Suprapubic skin (tissue), 4 donors: ENCODE data around the gene PIGZ. TPM values are rescaled to one million over a fixed set of nuclear protein-coding genes. Genes with fewer than 3 reads are reported as not detected.
A peak's percentile ranks its signal among the peaks of the same experiment; 100 is the strongest.

ENCODE experiments used
- DNase-seq, 2 donors: peaks; one replicate each; pipeline ENCODE4 v3.0.0-alpha.2; 2019; ENCODE audit warnings: low spot score in 2 of 2
- H3K27ac ChIP-seq: fragments of 200-600 bp; sonication (generic); one replicate; pipeline ENCODE4 v1.5.1; 2019
- H3K27me3 ChIP-seq: fragments of 200-600 bp; sonication (generic); one replicate; pipeline ENCODE4 v1.5.1; 2019
- H3K36me3 ChIP-seq: fragments of 200-600 bp; sonication (generic); one replicate; pipeline ENCODE4 v1.5.1; 2019
- H3K4me1 ChIP-seq: fragments of 200-600 bp; sonication (generic); one replicate; pipeline ENCODE4 v1.5.1; 2019
- H3K4me3 ChIP-seq: fragments of 200-600 bp; sonication (generic); one replicate; pipeline ENCODE4 v1.5.1; 2019; ENCODE audit warnings: mild to moderate bottlenecking
- H3K9me3 ChIP-seq: fragments of 200-600 bp; sonication (generic); one replicate; pipeline ENCODE4 v1.5.1; 2019
- EP300 ChIP-seq: sonication (generic); formaldehyde crosslinking; IDR thresholded peaks from one replicate; pipeline ENCODE4 v1.6.1; 2017; ENCODE audit warnings: antibody characterized with exemption
- POLR2A ChIP-seq, 2 donors: fragments of 450-650 bp; IDR thresholded peaks; one replicate each; pipeline ENCODE4 v1.6.1; 2017; ENCODE audit warnings: antibody characterized with exemption in 2 of 2, mild to moderate bottlenecking in 2 of 2, moderate library complexity in 2 of 2
- POLR2AphosphoS5 ChIP-seq, 3 donors: sonication (generic); formaldehyde crosslinking; IDR thresholded peaks; one replicate each; pipeline ENCODE4 v1.6.1; 2017; ENCODE audit warnings: antibody characterized with exemption in 3 of 3
- WGBS: methylation state at CpG from one replicate; pipeline ENCODE4 v1.1.5; 2018; 5-methylcytosine and 5-hydroxymethylcytosine counted together
- total RNA-seq, 4 donors: library from RNA; depleted of rRNA; stranded (reverse); fragments of >200 nt; gene quantifications; one replicate each; pipeline ENCODE4 v1.1.0, GENCODE V29; 2016
- TF ChIP-seq, protein P1 (sequence below), 2 donors: fragments of 200-600 bp in 1 of 2; fragments of 450-650 bp in 1 of 2; sonication (generic) in 1 of 2; IDR thresholded peaks; one replicate each; pipeline ENCODE4 v1.5.1; 2016 to 2019; ENCODE audit warnings: antibody characterized with exemption in 2 of 2, mild to moderate bottlenecking in 1 of 2, moderate library complexity in 1 of 2

PIGZ gene
- total RNA-seq, 4 donors from 2014 or later = 11.0 to 17.4 (median 13.3) TPM

DNA sequence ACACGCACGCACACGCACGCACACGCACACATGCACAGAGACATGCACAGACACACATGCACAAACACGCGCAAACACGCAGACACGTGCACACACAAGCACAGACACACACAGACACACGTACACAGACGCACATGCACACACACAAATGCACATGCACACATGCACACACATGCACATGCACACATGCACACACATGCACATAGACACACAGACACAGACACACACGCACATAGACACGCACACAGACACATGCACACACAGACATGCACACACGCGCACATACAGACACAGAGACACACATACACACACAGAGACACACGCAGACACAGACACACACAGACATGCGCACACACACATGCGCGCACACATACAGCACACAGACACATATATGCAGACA, 26.4 kb upstream of the PIGZ start:
- no peaks in the 10 kb centered on the region for H3K27me3 ChIP-seq
- 90% methylated on average over 18 of the region's 19 CpGs for WGBS

DNA sequence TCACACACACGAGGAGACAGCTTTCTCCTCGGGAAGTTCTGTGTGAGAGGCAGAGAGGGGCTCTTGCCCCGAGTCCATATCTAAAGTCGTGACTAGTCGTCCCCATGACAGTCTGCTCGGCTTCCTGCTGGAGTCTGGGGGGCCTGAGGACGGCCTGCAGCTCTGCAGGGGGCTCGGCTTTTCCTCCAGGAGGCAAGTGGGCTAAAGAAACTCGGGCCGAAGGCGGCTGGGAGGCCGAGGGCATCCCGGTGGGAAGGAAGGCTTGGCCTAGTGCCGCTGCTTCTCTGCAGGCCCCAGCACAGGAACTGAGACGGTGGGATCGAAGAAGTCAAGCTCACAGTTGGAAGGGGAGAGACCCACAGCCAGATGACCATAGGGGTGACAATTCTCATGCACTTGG, 25.4 kb upstream of the PIGZ start:
- Histone ChIP-seq H3K4me3 (no peak overlapping the region), H3K27me3 (no peaks in the 10 kb centered on the region), H3K27ac (no peak overlapping the region), H3K4me1 (peaks cover 8% of the 10 kb centered on the region), H3K36me3 (no peaks in the 10 kb centered on the region), H3K9me3 (no peaks in the 10 kb centered on the region)
- 83% methylated on average over 13 of the region's 16 CpGs for WGBS
- TF ChIP-seq EP300 (no peak), POLR2AphosphoS5 (IDR thresholded peaks at IDR 0.05) (no peak), POLR2A (IDR thresholded peaks at IDR 0.05) (no peak)
- TF ChIP-seq, protein P1, sequence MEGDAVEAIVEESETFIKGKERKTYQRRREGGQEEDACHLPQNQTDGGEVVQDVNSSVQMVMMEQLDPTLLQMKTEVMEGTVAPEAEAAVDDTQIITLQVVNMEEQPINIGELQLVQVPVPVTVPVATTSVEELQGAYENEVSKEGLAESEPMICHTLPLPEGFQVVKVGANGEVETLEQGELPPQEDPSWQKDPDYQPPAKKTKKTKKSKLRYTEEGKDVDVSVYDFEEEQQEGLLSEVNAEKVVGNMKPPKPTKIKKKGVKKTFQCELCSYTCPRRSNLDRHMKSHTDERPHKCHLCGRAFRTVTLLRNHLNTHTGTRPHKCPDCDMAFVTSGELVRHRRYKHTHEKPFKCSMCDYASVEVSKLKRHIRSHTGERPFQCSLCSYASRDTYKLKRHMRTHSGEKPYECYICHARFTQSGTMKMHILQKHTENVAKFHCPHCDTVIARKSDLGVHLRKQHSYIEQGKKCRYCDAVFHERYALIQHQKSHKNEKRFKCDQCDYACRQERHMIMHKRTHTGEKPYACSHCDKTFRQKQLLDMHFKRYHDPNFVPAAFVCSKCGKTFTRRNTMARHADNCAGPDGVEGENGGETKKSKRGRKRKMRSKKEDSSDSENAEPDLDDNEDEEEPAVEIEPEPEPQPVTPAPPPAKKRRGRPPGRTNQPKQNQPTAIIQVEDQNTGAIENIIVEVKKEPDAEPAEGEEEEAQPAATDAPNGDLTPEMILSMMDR (IDR thresholded peaks at IDR 0.05) = no peak
- peak; percentile 39 to 41 for DNase-seq

More for the DNA sequence above, 26.4 kb upstream of the PIGZ start:
- Histone ChIP-seq H3K36me3 (no peaks in the 10 kb centered on the region), H3K4me3 (no peak overlapping the region), H3K27ac (no peak overlapping the region), H3K4me1 (peaks cover 8% of the 10 kb centered on the region), H3K9me3 (no peaks in the 10 kb centered on the region)
- DNase-seq = peak; percentile 32 to 35
- TF ChIP-seq POLR2AphosphoS5 (IDR thresholded peaks at IDR 0.05) (no peak), POLR2A (IDR thresholded peaks at IDR 0.05) (no peak), EP300 (no peak)
- TF ChIP-seq, protein P1 (IDR thresholded peaks at IDR 0.05) = no peak

DNA sequence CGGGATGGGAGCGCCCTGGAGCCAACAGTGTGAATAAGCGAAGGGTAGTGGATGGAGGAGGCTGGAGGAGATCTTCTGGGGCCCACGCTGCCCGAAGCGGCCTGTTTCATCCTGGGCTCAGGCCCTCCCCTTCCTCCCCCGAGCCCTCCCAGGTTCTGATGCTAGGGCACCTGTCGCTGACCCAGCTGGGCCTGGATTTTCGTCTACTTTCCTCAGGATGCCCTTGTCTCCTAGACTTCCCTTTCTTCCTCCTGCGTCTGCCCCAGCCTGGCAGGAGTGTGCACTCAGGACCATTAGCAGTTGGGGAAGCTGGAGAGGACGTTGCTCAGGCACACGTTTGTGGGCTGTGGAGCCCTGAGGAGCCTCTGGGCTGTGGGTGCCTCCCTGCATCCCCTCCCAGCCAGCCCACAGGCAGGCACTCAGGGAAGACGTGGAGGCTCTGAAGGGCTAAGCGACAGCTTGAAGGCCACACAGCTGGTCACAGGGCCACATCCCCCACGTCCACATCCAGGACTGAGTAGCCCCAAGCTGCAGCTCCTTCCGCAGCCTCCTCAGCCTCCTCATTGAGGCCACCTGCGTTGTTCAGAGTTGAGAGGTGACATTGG, 23.9 kb upstream of the PIGZ start:
- H3K27ac ChIP-seq = no peak overlapping the region
- TF ChIP-seq POLR2A (IDR thresholded peaks at IDR 0.05) (no peak), EP300 (no peak), POLR2AphosphoS5 (IDR thresholded peaks at IDR 0.05) (no peak)
- TF ChIP-seq, protein P1 (IDR thresholded peaks at IDR 0.05) = no peak
- peaks cover 8% of the 10 kb centered on the region for H3K4me1 ChIP-seq
- WGBS = 85% methylated on average over 13 of the region's 17 CpGs
- H3K27me3 ChIP-seq = no peaks in the 10 kb centered on the region
- no peaks in the 10 kb centered on the region for H3K36me3 ChIP-seq
- H3K4me3 ChIP-seq = no peak overlapping the region
- peak; percentile 16 to 65 for DNase-seq
- H3K9me3 ChIP-seq = no peaks in the 10 kb centered on the region

DNA sequence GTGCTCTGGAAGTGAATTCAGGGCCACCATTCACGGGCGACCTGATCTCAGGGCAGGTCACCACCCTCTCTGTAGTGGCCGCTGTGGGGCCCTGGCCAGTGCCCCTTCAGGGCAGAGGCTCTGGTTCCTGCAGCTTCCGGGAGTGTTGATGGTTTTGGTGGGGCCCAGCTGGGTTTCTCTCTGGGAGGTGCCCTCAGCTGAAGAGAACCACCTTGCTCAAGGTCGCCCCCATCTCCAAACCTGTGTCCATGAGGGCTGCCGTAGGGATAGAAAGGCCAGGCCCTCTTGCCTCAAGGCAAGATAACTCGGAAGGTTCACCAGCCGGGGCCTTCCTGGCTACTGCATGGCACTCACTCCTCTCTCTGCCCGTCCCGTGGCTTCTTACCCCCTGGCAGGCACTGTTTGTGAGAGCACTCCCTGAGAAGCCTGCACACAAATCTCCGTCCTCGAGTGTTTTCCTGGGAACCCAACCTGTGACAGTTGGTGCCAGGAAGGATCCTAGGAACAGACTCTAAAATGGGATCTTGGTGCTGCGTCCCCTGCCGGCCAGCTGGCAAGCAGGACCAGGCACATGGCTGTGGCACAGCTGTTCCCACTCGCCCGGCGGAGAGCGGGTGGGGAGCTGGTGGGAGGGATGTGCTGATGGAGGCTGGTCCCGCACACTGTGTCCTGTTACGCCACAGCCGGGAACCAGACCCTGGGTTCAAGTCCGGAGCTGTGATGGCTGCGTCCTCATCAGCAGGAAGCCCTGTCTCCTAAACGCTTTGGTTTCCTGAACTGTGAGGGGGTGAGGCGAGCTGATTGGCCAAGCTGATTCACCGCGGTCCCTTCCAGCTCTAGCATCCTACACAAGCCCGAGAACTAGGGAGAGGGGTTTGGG, 23.2 kb upstream of the PIGZ start:
- Histone ChIP-seq H3K4me1 (peaks cover 3% of the 10 kb centered on the region), H3K27me3 (peaks cover 4% of the 10 kb centered on the region), H3K36me3 (no peaks in the 10 kb centered on the region), H3K27ac (no peak overlapping the region), H3K9me3 (no peaks in the 10 kb centered on the region), H3K4me3 (no peak overlapping the region)
- TF ChIP-seq POLR2AphosphoS5 (IDR thresholded peaks at IDR 0.05) (no peak), POLR2A (IDR thresholded peaks at IDR 0.05) (no peak), EP300 (no peak)
- TF ChIP-seq, protein P1 (IDR thresholded peaks at IDR 0.05) = no peak
- DNase-seq = peak; percentile 55 to 72
- WGBS = 73% methylated on average over 13 of the region's 28 CpGs

DNA sequence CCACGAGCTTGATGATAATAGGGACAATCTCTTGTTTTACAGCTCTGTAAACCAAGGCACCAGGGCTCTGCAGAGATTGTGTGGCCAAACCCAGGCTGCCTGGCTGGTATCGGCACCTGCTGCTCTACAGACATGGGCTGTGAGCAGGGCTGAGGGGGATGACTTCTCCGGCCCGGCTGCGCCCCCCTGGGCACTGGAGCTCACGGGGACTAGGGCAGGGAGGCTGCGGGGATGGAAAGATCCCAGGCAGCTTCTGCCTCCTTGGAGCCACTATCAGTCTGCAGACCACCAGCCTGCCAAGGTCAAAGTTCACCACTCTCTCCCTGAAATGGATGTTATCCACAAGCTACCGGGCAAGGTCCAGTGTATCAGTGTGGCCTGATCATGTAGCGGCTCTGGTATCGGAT, 22.0 kb upstream of the PIGZ start:
- TF ChIP-seq POLR2A (IDR thresholded peaks at IDR 0.05) = no peak
- TF ChIP-seq POLR2AphosphoS5 (IDR thresholded peaks at IDR 0.05) = no peak
- TF ChIP-seq, protein P1 (IDR thresholded peaks at IDR 0.05) = no peak
- no peak for TF ChIP-seq EP300
- Histone ChIP-seq H3K27ac (no peak overlapping the region), H3K4me3 (no peak overlapping the region), H3K4me1 (no peaks in the 10 kb centered on the region), H3K9me3 (no peaks in the 10 kb centered on the region), H3K27me3 (peaks cover 4% of the 10 kb centered on the region), H3K36me3 (no peaks in the 10 kb centered on the region)
- WGBS = 90% methylated on average over 4 of the region's 10 CpGs
- DNase-seq = peak in 1 of 2 donors; percentile 73
